ENCODE data around the gene TMEM219.

GRCh38 chr16:29986931-29987330 is 25.1 kb downstream of the TMEM219 start:
- TF ChIP-seq CTCF (conservative IDR thresholded peaks at IDR 0.05 in 1 of 2, IDR thresholded peaks at IDR 0.05 in 1 of 2; ENCODE audit: low read depth in 1 of 2, low read length in 2 of 2) (no peak), EZH2 (IDR thresholded peaks at IDR 0.05; ENCODE audit: low read length, missing control alignments) (no peak)
